HPDE6-E6E7 (cell line): Measurements from ENCODE around the gene ANO4.
"Not testable (repeated sequence)": the region's sequence is repeated elsewhere in the genome, so short reads cannot be mapped to it uniquely, and the experiment has no call there.

Source experiments
- DNase-seq: peaks from one replicate; pipeline ENCODE4 v3.0.0; 2011; ENCODE audit warnings: missing footprints; ENCODE audit errors: extremely low spot score

ANO4 gene

DNA sequence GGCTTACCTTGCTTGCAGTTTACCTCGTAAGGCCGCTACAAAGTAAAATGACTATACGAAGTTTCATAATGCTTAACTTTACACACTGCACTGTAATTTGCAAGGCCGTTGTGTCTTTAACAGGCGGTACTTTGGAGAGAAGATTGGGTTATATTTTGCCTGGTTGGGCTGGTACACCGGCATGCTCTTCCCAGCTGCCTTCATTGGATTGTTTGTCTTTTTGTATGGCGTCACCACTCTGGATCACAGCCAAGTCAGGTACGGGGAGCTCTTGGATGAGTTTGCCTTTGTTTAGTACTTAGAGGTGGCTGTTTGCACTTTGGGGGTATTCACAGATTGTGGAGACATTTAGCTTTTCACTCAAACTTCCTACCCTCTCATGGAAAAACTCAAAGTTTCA, 247.6 kb downstream of the ANO4 start:
- DNase-seq = no peak

- DNase-seq = no peak
These were observed 250.0 kb downstream of the ANO4 start for GRCh38 chr12:101044512-101045059.

- DNase-seq = no peak
These were observed 251.2 kb downstream of the ANO4 start for GRCh38 chr12:101045486-101046464.

- DNase-seq = no peak
These were observed 253.1 kb downstream of the ANO4 start for GRCh38 chr12:101047652-101048051.

DNA sequence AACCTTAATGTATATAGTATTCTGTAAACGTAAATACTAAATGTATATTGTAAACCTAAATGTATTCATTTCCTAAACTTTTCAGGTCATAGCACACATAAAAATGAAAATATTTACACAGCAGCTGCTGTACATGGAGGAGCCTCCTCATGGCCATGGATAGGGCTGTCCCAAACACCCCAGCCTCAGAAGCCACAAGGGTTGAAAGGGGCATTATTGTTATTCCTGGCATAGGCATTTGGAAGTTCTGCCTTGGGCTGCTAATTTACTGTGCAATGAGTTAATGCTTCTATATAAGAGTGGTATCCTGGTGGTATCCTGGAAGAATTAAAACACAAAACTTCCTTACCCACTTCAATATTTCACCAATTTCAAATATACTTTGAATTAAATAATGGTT, 256.1 kb downstream of the ANO4 start:
- DNase-seq = no peak

- no peak for DNase-seq
These were observed 256.6 kb downstream of the ANO4 start for GRCh38 chr12:101051151-101051550.

DNA sequence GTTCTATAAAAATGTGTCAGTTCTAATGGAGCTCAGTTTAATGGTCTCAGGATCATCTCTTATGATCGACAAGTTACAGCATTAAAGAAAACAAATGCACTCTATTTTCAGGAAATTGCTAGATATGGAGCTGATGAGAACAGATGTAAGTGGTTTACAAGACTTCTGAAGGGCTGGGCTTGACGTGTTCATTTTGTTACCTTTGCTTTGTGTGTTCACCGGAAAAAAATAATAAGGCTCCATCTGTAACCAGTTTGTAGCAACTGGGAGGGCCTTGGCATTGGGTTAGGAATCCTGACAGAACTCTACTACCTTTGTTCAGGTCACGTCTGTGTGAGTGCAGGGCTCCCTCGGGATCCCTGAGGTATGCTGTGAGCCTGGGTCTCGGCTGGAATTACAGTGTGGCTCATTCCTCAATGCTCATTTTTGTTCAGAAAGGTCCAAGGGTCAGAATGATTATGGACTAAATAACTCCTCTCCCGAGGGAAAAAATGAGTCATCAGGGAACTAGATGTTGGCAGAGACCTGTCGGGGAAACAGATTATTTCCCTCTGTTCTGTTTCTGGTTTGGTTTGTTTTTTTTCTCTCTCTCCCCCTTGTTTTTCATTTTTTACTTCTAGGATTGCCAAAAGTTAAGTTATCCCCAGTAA, 257.4 kb downstream of the ANO4 start:
- DNase-seq = no peak

DNA sequence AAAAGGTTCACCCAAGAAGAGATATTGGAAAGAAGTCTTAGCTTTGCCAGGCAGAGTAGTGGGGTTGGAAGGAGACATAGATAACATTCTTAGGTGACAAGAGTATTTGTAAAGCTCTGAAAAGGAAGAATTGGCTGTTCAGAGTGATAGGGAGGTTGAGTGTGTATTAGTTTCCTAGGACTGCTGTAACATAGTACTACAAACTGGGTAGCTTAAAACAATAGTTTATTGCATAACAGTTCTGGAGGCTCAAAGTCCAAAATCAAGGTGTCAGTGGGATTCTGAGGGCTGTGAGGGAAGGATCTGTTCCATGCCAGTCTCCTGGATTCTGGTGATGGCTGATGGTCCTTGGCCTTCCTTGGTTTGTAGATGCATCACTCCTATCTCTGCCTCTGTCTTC, 258.6 kb downstream of the ANO4 start:
- no peak for DNase-seq

DNA sequence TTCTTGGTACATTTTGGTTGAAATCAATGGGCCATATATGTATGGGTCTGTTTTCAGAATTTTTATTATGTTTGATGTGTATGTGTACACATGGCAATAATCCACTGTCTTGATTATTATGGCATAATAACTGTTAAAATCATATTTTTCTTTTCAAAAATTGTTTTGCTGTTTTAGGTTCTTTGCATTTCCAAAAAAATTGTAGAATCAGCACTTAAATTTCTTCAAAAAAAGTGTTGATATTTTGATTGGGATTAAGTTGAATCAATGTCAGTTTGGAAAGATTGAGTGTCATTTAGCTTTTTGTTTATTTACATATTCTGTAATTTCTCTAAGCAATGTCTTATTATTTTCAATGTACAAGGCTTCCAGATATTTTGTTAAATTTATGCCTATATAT, 261.4 kb downstream of the ANO4 start:
- DNase-seq = no peak

DNA sequence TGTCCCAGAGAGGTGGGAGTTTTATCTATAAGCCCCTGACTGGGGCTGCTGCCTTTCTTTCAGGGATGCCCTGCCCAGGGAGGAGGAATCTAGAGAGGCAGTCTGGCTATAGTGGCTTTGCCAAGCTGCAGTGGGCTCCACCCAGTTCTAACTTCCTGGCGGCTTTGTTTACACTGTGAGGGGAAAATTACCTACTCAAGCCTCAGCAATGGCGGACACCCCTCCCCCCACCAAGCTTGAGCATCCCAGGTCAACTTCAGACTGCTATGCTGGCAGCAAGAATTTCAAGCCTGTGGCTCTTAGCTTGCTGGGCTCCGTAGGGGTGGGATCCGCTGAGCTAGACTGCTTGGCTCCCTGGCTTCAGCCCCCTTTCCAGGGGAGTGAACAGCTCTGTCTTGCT, 267.9 kb downstream of the ANO4 start:
- not testable (repeated sequence) for DNase-seq

- peak; percentile 25 for DNase-seq
These were observed 270.1 kb downstream of the ANO4 start for GRCh38 chr12:101064721-101065120.

- DNase-seq = no peak
These were observed 271.9 kb downstream of the ANO4 start for GRCh38 chr12:101066489-101066888.

DNA sequence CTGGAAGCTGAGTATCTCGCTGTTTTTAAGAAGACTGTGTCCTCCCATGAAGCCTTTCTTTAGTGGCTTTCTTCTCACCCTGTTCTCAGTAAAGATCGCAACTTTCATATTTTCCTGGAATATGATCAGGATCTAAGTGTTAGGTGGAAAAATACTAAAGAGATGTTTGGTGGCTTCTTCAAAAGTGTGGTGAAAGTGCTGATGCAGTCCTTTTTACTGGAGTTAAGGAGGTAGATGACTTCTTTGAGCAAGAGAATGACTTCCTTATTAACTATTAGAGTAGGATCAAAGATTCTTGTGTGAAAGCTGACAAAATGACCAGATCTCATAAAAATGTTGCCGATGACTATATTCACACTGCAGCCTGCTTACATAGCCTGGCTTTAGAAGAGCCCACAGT, 273.8 kb downstream of the ANO4 start:
- DNase-seq = no peak

- no peak for DNase-seq
These were observed 274.3 kb downstream of the ANO4 start for GRCh38 chr12:101068836-101069235.

DNA sequence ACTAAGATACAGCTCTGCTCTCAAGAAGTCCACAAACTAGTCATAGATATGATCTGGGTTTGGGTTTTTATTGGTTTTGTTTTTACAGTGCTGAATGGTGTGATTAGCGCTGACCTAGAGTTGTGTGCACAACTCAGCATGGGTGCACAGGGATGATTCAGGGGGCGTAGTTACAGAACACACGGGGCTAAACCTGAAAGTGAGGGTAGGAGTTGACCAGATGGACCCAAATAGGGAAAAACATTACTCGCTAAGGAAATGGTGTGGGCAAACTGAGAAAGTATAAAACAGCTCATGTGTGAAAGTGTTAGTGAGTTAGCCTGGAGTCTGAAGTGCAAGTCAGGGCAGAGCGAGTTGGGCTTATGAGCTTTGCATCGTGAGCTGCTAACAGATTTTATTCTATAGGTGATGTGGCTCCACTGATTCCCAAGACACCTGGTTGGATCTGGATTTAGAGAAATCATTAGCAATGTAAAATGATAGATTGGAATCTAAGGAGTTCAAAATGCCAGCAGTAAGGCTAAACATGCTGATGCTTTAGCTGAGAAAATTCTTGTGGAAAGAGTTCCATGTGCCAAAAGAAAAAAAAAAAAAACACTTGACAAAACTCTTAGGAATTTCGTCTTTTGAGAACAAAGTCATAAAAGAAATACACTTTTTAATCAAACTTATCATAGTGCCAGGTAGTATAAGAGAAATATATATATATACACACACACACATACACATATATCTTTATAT, 280.5 kb downstream of the ANO4 start:
- no peak for DNase-seq

DNA sequence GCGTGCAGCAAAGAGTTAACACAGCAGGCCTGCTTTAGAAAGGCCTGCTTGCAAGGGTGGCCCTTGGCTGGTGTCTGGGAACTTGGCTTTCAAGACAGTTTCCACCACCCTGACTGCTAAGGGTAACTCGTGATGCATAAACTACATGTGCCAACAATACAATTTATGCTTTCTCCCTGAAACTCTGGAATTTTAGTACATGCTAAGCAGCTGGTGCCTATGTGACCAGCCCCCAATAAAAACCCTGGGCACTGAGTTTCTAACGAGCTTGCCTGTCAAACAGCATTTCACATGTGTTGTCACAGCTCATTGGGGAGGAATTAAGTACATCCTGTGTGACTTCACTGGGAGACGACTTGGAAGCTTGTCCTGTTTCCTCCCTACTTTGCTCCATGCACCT, 282.3 kb downstream of the ANO4 start:
- no peak for DNase-seq

DNA sequence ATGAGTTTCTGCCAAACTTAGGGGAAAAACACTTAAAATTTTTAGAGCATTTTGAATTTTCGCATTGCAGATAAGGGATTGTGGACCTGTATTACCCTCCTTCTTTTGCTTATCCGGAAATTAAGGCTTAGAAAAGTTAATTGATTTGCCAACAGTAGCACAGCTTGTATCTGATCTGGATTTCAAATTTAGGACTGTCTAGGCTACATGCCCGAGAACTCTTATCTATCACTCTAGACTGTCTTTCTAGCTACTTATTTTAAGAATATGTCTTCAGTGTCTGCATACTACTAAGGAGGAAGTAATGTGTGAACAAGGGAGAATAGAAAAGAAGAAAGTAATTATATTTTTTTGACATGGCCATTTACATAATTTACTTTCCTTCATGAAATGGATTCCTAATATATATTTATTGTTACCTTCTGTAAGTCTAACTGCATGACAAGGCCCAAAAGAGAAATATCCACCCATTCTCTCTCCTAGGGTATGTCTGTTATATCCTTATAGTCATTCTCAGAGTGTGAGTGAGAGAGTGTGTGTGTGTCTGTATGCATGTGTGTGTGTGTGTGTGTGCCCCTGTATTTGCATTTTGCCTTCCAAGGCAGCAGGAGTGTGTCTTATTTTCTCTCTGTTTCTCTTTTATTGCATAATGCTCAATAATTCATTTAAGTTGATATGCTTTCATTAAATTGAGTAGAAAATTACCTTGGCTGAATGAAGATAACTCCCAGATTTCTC, 283.4 kb downstream of the ANO4 start:
- no peak for DNase-seq

DNA sequence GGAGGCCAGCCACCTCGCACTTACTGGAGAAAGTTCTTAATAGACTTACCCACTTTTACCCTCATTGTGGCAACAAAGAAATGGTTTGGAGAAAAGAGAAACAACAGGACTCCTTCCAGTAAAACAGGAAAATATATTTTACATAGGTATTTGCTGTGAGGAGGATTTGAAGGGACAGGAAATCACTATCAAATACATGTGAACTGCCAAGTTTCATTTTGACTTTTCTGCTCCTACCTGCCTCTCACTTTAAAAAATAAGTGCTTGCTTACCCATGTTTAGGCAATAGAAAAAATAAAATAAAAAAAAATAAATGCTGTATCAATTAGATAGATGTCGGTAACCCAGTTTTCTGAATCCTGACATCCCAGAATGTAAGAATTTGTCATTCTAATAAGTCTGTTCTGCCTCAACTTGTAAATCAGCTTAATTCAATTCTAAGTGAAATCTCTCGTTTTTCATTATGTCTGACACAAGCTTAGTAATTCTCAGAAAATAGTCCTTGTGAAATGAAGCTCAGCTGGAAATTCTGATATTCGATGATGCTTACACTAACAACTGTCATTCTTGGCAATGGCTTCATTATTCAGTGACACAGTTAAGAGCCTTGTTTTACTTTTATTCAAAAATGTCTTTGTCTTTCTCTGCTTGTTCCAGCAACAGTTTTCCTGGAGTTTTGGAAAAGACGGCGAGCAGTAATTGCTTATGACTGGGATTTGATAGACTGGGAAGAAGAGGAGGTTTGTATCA, 284.1 kb downstream of the ANO4 start:
- no peak for DNase-seq

- no peak for DNase-seq
These were observed 288.1 kb downstream of the ANO4 start for GRCh38 chr12:101082706-101083105.

- no peak for DNase-seq
These were observed 292.0 kb downstream of the ANO4 start for GRCh38 chr12:101086490-101087135.
